ENCODE measurements around the gene LAPTM5. TPM values are rescaled to one million over a fixed set of nuclear protein-coding genes. Genes with fewer than 3 reads are reported as not detected.

Gene LAPTM5
- total RNA-seq, 1 experiment from 2014 or later = 0.15 TPM

DNA sequence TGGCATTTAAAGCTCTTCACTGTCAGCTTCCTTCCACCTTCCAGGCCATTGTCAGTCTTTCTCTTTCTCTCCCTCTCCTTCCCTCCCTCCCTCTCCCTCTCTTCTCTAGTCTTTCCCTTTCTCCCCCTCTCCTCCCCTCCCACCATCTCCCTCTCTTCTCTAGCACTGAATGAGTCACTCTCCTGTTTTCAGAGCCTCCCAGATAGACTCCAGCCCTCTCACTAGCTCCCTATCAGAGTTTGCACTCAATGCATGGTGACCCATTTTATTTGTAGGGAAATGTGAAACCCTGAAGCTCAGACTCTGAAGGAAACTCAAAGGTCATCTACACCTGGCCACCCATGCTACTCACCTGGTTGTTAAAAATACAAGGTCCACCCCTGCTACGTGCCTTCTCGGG is 29.8 kb downstream of the LAPTM5 start:
- peaks cover 27 to 46% of the 10 kb centered on the region in 2 experiments for H3K4me1 Mint-ChIP-seq
- H2BK120ac ChIP-seq (ENCODE audit: low read depth, low read length, poor library complexity, severe bottlenecking) = no peak overlapping the region
- H2BK12ac ChIP-seq (ENCODE audit: insufficient read length, low read depth, low read length) = no peak overlapping the region
- H3K27ac ChIP-seq (ENCODE audit: insufficient read length, low read depth, low read length) = no peak overlapping the region
- no peak overlapping the region for H4K8ac ChIP-seq (replicated peaks; ENCODE audit: insufficient read length, low read depth, low read length)
- H3K9ac ChIP-seq (ENCODE audit: extremely low read depth, insufficient read length, low read length) = no peak overlapping the region
- no peaks in the 10 kb centered on the region for H4K20me1 ChIP-seq (ENCODE audit: control insufficient read depth, insufficient read depth, insufficient read length)
- no peaks in the 10 kb centered on the region for H3K23me2 ChIP-seq (ENCODE audit: insufficient read length, low read depth, low read length, poor library complexity, severe bottlenecking)
- no peak overlapping the region for H3T11ph ChIP-seq (ENCODE audit: low read length)
- no peak overlapping the region for H2AK5ac ChIP-seq (ENCODE audit: insufficient read length, low read length)
- DNase-seq = no peak
- H3K36me3 Mint-ChIP-seq (ENCODE audit: insufficient read depth in 1 of 3, low read depth in 3 of 3) = no peaks in the 10 kb centered on the region
- H4K91ac ChIP-seq (ENCODE audit: insufficient read length, low read depth, low read length) = no peak overlapping the region
- H3K79me2 ChIP-seq (ENCODE audit: insufficient read depth, low read length) = no peaks in the 10 kb centered on the region
- H3K4me1 ChIP-seq (ENCODE audit: insufficient read depth, low read length) = peaks cover 6% of the 10 kb centered on the region; the same call in 1 of the 2 replicates
- peaks cover 4% of the 10 kb centered on the region for H3K27me3 Mint-ChIP-seq (ENCODE audit: low read depth)
- H3K18ac ChIP-seq (ENCODE audit: insufficient read length, low read depth, low read length) = no peak overlapping the region
- H3K4me3 Mint-ChIP-seq = no peak overlapping the region; a peak in 1 of 5 replicates
- no peaks in the 10 kb centered on the region for H3K79me1 ChIP-seq (ENCODE audit: insufficient read depth, low read depth, low read length, poor library complexity, severe bottlenecking)
- no peak overlapping the region for H3K14ac ChIP-seq (ENCODE audit: insufficient read depth, low read length)
- H2BK5ac ChIP-seq (ENCODE audit: insufficient read length, low read length) = no peak overlapping the region
- H3K23ac ChIP-seq (ENCODE audit: insufficient read length, low read depth, low read length) = no peak overlapping the region
- no peaks in the 10 kb centered on the region for H3K27me3 ChIP-seq (ENCODE audit: insufficient read depth, low read length)
- no peak overlapping the region for H3K56ac ChIP-seq (ENCODE audit: insufficient read length, low read depth, low read length)
- TF ChIP-seq, protein P1, sequence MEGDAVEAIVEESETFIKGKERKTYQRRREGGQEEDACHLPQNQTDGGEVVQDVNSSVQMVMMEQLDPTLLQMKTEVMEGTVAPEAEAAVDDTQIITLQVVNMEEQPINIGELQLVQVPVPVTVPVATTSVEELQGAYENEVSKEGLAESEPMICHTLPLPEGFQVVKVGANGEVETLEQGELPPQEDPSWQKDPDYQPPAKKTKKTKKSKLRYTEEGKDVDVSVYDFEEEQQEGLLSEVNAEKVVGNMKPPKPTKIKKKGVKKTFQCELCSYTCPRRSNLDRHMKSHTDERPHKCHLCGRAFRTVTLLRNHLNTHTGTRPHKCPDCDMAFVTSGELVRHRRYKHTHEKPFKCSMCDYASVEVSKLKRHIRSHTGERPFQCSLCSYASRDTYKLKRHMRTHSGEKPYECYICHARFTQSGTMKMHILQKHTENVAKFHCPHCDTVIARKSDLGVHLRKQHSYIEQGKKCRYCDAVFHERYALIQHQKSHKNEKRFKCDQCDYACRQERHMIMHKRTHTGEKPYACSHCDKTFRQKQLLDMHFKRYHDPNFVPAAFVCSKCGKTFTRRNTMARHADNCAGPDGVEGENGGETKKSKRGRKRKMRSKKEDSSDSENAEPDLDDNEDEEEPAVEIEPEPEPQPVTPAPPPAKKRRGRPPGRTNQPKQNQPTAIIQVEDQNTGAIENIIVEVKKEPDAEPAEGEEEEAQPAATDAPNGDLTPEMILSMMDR (conservative IDR thresholded peaks at IDR 0.05) = no peak
- H4K5ac ChIP-seq (ENCODE audit: insufficient read length, low read depth, low read length) = no peak overlapping the region
- no CpG with 5 or more reads among the region's 2 CpGs for WGBS (ENCODE audit: extremely low coverage, insufficient read length, low lambda C conversion rate)
- H2BK20ac ChIP-seq (ENCODE audit: low read depth, low read length, poor library complexity, severe bottlenecking) = no peak overlapping the region
- peak overlapping the region in 2 of 3 experiments; percentile 84 to 95; a peak in 2 of 7 replicates for H3K27ac Mint-ChIP-seq
- H3K4me2 ChIP-seq (ENCODE audit: insufficient read depth, insufficient read length, low read length) = no peak overlapping the region
- no peaks in the 10 kb centered on the region for H3K9me3 ChIP-seq (ENCODE audit: control insufficient read depth, low read depth, low read length)
- no peak overlapping the region for H2AFZ ChIP-seq (ENCODE audit: low read length)
- no peak overlapping the region for H3K4ac ChIP-seq (ENCODE audit: low read depth, low read length)
- H3K9me3 Mint-ChIP-seq = no peaks in the 10 kb centered on the region
- H2BK15ac ChIP-seq (ENCODE audit: low read depth, low read length) = no peak overlapping the region
